HPDE6-E6E7 (cell line): Measurements from ENCODE around the gene ATP2B2.
"Not testable (repeated sequence)": the region's sequence is repeated elsewhere in the genome, so short reads cannot be mapped to it uniquely, and the experiment has no call there.

Experiments used
- DNase-seq: peaks from one replicate; pipeline ENCODE4 v3.0.0; 2011; ENCODE audit warnings: missing footprints; ENCODE audit errors: extremely low spot score

The ATP2B2 gene

GRCh38 chr3:10299679-10300078 is 205.7 kb downstream of the ATP2B2 start:
- no peak for DNase-seq

DNA sequence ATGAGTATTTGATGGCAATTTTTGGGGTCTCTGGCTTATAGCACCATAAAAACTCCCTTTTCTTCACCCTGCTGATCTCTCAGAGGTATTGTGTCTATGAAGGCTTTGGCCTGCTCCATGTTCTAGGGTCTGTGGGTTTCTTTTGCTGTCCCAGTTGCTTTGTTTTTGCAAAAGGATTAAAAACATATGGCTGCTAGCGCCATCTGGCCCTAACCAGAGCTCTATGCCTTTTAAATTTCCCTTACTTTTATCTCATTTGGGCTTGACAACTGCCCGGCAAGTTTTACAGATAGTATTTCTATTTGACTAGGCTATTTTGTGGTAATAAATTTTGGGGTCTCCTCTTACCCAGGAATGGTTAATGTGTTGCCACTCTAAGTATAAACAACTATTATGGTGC is 206.2 kb downstream of the ATP2B2 start:
- no peak for DNase-seq

DNA sequence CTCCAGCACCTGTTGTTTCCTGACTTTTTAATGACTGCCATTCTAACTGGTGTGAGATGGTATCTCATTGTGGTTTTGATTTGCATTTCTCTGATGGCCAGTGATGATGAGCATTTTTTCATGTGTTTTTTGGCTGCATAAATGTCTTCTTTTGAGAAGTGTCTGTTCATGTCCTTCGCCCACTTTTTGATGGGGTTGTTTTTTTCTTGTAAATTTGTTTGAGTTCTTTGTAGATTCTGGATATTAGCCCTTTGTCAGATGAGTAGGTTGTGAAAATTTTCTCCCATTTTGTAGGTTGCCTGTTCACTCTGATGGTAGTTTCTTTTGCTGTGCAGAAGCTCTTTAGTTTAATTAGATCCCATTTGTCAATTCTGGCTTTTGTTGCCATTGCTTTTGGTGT is 207.3 kb downstream of the ATP2B2 start:
- not testable (repeated sequence) for DNase-seq

DNA sequence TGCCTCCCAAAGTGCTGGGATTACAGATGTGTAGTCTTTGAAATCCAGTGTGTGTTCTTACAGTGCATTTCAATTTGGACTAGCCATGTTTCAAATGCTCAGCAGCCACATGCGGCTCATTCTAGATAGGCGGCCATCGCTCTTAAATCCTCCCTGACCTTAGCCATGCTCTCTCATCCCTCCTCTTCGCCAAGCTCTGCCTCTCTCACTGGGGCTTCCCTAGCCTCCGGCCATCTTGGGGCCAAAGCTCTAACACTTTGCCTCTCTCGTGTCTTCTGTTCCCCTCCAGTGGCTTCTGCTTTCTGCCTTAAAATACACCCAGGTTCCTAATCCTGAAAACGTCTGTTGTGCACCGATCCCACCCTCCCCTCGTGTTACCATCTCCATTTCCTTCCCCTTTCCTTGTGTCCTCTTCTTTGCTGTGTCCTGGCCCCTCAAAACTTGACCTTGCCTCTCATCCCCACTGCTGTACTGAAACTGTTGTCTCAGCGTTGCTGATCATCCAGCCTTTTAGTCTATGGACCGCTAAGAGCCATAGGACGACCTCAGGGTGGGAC is 211.3 kb downstream of the ATP2B2 start:
- DNase-seq: no peak

DNA sequence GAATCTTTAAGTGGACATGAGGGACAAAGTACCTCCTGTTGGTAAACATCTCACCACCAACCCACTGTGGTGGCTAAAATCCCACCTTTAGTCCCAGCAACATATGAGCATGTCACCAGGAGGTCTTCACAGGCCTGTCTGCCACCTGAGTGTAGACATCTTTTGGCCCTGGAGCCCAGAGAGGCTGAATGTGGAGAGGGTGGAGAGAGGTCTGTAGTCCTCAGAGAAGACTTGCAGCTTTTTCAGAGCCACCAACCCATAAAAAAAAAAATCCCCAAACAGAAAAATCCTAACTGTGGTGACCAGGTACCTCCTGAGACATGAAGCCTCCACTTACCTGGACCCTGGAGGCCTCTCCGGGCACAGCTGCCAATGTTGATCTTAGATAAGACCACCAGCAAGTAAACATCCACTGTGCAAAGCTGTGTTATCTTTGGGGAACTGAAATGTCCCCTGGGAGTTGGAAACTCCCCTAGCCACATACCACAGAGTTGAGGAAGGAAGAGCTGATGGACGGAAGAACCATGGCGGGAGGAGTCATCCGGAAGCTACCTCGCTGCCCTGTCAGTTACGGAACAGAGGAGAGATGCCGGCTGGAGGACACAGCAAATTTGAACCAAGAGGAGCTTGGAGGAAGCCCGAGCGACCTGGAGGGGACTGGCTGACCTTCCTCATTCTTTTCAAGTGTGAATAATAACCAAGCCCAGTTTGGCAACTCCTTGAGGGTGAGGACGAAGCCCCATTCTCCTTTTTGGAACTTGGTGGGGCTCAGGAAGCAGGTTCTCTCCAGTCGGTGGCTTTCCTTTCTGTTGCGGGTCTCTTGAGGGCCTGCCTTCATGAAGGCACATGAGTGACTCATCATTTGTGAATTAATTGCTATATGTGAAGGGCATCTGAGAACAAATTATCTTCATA is 212.6 kb downstream of the ATP2B2 start, which contains the start of gene GHRL:
Gene GHRL (minus strand): TSS at position 443 of the 915 bp plus-strand sequence. CDS start 2,767 bp downstream, outside the sequence.
- DNase-seq: no peak

GRCh38 chr3:10291641-10292040 is 213.7 kb downstream of the ATP2B2 start:
- no peak for DNase-seq

GRCh38 chr3:10290481-10291176 is 214.8 kb downstream of the ATP2B2 start:
- DNase-seq: no peak

DNA sequence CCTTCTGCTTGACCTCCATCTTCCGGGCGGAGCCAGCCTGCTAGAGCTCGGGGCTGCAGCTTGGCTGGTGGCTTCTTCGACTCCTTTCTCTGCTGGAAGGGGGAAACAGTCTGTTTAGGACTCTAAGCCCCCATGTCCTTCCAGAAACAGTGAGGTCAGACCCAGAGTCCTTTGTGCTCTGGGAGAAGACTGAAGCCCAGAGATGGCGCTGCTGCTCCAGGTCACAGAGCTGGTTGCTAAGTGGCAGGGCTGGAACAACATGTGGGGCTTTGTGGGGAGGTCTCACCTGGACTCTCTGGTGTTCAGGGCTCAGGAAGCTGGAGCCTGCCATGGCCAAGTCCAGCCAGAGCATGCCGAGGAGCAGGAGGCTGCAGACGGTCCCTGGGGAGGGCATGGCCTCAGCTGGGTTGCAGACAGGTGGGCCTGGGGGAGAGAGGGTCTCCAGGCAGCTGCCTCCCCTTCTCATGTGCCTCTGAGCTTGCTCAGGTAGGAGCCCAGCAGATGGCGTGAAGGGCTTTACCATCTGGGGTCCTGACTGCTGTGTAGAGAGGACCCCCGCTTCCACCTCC is 215.5 kb downstream of the ATP2B2 start:
- no peak for DNase-seq

- no peak for DNase-seq
Measured at GRCh38 chr3:10289077-10289476, 216.3 kb downstream of the ATP2B2 start.

DNA sequence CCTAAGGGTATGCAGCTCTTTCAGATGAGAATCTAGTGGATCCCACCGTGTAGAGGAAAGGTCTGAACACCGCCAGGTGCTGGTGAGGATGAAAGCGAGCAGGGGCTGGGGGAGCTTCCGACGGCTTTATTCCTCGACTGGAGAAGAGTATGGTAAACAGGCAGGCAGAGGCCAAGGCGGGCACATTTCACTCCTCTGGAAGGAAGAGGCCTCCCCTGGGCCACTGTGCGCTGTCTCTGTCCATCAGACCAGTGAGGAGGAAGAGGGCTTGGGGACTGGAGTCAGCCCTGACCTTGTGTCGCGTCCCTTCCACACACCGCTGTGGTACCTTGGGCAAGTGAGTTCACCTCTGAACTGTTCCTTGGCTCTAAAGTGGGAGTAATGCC is 216.8 kb downstream of the ATP2B2 start:
- no peak for DNase-seq

DNA sequence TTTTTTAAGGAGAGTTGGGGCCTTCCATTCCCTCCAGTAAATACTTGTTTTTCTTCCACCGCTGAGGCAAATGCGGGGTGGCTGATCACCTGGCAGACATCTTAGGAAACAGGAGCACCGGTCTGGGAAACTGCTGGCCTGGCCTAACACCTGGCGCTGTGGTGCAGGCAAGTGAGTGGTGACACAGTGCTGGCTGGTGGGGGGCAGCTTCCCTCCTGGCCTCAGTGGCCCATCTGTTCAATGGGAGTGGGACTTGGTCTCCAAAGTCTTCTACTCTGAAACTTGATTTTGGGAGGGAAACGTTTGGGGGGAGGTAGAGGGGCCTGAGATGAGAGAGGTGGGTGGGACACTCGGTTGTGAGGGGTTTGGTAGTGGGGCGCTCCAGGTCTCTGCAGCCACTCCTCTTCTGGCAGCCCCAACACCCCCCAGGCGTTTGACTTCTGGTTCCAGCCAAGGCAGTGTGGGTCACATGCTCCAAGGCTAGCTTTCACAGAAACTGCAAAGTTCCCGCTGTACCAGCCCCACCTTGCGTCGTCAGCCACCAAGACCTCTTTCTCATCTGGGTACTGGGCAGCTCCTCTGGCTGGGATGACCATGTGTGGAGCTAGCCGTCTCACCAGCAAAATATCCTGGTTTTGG is 217.3 kb downstream of the ATP2B2 start:
- no peak for DNase-seq

DNA sequence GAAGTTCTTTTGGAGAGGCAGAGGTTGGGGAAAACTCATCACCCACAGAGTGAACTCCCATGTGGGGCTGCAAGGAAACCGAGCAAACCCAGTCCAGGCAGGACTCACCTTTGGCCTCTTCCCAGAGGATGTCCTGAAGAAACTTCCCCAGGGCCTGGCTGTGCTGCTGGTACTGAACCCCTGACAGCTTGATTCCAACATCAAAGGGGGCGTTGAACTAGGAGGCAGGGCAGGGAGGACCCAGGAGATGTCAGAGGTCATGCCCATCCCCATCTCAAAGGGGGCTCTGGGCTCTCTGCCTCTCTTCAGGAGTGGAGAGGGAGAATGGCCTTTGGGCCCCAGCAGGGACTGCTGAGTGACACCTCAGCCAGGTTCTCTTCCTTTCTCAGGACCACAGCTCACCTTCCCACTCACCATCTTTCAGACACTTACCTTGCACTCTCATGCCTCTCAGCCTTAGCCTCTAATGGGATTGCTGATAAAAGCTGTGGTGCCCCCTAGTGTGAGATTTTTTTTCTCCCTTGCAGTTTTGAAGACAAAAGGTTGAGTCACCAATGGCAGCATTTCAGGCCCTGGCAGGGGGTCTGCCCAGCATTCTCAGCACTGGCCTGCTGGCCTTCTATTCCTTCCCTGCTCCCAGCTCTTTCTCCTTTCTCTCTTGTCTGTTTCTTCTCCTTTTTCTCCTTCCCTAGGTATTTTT is 218.6 kb downstream of the ATP2B2 start:
- peak; percentile 34 for DNase-seq

GRCh38 chr3:10286133-10286524 is 219.3 kb downstream of the ATP2B2 start:
- no peak for DNase-seq

DNA sequence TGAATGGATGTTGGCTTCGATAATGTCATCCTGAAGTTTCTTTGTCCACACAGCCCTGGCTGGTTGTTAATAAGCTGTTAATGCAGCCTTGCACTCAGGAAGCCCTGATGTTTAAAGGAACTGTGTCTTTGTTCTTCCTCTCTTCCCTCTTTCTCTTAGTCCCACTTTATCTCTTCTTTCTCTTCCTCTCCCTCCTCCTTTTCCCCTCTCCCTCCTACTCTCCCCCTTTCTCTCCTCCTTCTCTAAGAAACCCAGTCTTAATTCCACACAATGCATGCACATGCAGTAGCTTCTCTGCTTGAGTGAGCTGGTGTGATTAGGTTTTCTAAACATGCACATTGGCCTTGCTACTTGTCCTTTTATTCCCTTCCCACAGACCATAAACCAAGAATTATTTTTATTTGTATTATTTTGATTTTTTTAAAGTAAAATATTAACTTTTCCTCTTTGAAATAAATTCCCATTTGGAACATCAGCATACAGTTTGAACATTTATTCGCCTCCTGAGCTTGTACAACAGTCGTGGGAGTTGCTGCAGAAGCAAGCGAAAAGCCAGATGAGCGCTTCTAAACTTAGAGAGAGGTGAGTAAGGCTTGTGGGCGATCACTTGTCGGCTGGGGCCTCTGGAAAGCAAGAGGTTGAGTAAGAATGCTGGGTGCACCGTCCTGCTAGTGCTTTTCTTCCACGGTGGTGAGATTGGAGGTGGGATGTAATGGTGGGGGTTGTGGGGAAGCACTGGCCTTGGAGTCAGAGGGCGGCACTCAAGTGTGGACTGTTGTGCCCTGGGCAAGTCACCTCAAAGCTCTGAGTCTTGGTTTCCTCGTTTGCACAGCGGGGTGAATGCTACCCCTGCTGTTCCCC is 219.9 kb downstream of the ATP2B2 start:
- no peak for DNase-seq

GRCh38 chr3:10284496-10284895 is 220.9 kb downstream of the ATP2B2 start:
- DNase-seq: no peak

DNA sequence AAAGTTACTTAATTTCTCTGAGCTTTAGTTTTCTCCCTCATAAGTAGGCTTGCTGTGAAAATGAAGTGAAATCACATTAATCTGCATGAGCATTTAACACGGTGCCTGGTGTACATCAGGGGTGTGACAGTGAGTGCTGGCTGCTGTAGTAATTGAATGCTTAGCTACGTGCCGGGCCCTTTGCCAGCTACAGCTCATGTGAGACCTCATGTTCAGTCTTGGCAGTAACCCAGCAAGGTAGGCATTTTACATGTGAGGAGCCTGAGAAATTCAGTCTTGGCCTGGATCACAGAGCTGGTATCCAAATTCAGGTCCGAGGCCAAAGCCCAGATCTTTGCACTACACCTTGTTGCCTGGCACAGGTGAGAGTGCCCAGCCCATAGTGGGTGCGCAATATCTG is 221.7 kb downstream of the ATP2B2 start:
- no peak for DNase-seq

GRCh38 chr3:10281951-10282350 is 223.4 kb downstream of the ATP2B2 start:
- no peak for DNase-seq

DNA sequence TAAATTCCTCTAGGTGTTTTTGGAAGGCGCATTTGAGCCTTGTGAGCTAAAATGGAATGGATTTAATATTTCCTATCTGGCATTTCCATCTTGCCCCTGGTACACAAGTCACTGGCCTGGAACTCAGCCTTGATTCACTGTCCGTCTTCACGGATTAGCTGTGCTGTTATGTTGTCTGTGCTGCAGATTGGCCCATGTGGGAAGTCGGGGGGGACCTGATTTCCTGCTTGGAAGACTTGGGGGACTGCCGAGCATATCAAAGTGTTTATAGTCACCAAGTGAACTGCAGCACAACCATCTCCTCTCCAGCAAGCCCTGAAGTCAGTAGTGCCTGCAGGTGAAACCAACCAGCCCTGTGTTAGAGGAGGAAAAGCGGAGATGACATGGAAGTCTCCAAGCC is 224.8 kb downstream of the ATP2B2 start:
- DNase-seq: no peak

- no peak for DNase-seq
Measured at GRCh38 chr3:10280177-10280529, 225.2 kb downstream of the ATP2B2 start.
